ENCODE data around the gene DGKA. TPM values are rescaled to one million over a fixed set of nuclear protein-coding genes. Genes with fewer than 3 reads are reported as not detected.
"Not testable (repeated sequence)": the region's sequence is repeated elsewhere in the genome, so short reads cannot be mapped to it uniquely, and the experiment has no call there.

Gene DGKA
- total RNA-seq, 4 donors from 2014 or later = 26.0 to 57.0 (median 37.9) TPM

GRCh38 chr12:55973599-55974307 lies 42.8 kb downstream of the DGKA start, which contains the start of gene RAB5B:
Gene RAB5B (plus strand): TSS chr12:55974078. CDS start chr12:55986961, 12,883 bp downstream.
- TF ChIP-seq, protein P1, sequence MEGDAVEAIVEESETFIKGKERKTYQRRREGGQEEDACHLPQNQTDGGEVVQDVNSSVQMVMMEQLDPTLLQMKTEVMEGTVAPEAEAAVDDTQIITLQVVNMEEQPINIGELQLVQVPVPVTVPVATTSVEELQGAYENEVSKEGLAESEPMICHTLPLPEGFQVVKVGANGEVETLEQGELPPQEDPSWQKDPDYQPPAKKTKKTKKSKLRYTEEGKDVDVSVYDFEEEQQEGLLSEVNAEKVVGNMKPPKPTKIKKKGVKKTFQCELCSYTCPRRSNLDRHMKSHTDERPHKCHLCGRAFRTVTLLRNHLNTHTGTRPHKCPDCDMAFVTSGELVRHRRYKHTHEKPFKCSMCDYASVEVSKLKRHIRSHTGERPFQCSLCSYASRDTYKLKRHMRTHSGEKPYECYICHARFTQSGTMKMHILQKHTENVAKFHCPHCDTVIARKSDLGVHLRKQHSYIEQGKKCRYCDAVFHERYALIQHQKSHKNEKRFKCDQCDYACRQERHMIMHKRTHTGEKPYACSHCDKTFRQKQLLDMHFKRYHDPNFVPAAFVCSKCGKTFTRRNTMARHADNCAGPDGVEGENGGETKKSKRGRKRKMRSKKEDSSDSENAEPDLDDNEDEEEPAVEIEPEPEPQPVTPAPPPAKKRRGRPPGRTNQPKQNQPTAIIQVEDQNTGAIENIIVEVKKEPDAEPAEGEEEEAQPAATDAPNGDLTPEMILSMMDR (IDR thresholded peaks at IDR 0.05) = no peak
- ATAC-seq (ENCODE audit: low FRiP score) (peak; percentile 97), DNase-seq (ENCODE audit: low spot score) (peak; percentile 89)

- peak; percentile 26 for ATAC-seq (ENCODE audit: low FRiP score)
- DNase-seq (ENCODE audit: low spot score) = no peak
- TF ChIP-seq, protein P1 (IDR thresholded peaks at IDR 0.05) = no peak
Measured at GRCh38 chr12:55974308-55974730, 43.4 kb downstream of the DGKA start.

- DNase-seq (ENCODE audit: low spot score) (no peak), ATAC-seq (ENCODE audit: low FRiP score) (no peak)
- TF ChIP-seq, protein P1 (IDR thresholded peaks at IDR 0.05) = no peak
Measured at GRCh38 chr12:55978393-55978792, 47.4 kb downstream of the DGKA start.

DNA sequence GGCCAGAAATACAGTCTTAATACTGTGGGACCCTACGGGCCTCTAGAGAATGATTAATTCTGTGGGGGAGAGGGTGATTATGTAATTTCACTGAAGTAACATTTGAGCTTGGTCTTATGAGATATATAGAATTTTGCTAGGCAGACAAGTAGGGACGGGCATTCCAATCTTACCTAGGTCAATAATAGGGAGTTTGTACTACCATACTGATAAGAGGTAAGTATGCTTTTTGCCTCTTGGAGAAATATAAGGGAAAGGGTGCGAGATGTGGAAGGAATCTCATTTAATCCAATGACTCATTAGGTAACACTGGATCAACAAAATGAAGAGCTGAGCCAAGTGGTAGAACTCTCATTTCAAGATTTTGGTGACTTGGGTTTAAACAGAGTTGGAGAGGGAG lies 48.1 kb downstream of the DGKA start:
- ATAC-seq (ENCODE audit: low FRiP score) = no peak
- no peak for DNase-seq (ENCODE audit: low spot score)
- TF ChIP-seq, protein P1 (IDR thresholded peaks at IDR 0.05) = no peak

DNA sequence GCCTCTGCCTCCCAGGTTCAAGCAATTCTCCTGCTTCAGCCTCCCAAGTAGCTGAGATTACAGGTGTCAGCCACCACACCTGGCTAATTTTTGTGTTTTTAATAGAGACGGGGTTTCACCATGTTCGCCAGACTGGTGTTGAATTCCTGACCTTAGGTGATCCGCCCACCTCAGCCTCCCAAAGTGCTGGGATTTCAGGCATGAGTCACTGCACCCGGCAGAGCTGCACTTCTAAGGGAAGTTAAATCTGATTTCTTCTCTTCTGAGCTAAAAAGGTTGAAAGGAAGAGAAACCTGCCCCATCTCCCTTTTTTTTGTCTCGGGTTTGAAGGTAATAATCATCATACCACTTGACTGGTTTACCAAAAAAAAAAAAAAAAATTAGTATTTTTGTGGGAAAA lies 50.9 kb downstream of the DGKA start:
- ATAC-seq (ENCODE audit: low FRiP score) = peak; percentile 35
- DNase-seq (ENCODE audit: low spot score) = not testable (repeated sequence)

GRCh38 chr12:55982319-55982936 lies 51.5 kb downstream of the DGKA start:
- DNase-seq (ENCODE audit: low spot score) (no peak), ATAC-seq (ENCODE audit: low FRiP score) (no peak)
- TF ChIP-seq, protein P1 (IDR thresholded peaks at IDR 0.05) = no peak

DNA sequence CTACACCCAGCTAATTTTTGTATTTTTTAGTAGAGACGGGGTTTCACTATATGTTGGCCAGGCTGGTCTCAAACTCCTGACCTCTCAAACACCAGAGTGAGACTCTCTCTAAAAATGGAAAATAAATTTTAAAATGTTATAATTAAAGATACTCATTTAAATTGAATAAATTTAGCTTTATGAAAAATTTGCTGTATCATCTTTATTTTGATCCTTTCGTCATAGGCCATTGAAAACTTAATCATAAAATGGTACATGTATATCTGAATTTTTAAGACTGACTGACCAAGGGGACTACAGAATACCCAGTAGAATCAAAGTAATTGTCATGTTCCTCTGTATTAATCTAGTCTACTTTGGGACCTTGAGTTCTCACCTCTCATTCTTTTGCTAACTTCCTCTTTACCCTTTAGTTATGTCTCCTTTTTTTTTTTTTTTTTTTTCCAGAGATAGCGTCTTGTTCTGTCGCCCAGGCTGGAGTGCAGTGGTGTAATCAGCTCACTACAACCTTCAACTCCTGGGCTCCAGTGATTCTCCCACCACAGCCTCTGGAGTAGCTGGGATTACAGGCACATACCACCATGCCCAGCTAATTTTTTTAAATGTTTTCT lies 52.4 kb downstream of the DGKA start:
- no peak for DNase-seq (ENCODE audit: low spot score)
- TF ChIP-seq, protein P1 (IDR thresholded peaks at IDR 0.05) = no peak
- ATAC-seq (ENCODE audit: low FRiP score) = no peak
